ENCODE measurements around the gene NFATC3. TPM values are rescaled to one million over a fixed set of nuclear protein-coding genes. Genes with fewer than 3 reads are reported as not detected.
A peak's percentile ranks its signal among the peaks of the same experiment; 100 is the strongest.
"Not testable (repeated sequence)": the region's sequence is repeated elsewhere in the genome, so short reads cannot be mapped to it uniquely, and the experiment has no call there.

NFATC3 gene
- total RNA-seq, 1 experiment from 2014 or later, result 33.0 TPM

DNA sequence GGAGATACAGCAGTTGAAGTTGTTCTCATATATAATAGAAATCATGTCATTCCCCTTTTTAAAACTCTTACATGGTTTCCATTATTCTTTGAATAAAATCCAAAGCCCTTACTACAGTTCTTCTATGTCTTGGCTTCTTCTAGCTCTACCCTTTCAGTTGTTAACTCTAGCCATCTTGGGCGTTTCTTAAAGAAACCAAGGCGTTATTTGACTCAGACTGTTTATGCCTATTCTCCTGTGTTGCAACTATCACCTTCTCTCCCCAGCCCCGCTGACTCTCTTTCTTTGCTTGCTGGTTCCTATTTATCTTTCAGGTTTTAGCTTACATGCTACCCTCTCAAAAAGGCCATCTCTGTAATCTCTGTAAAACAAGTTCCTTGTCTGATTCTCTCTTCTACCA lies 32.7 kb downstream of the NFATC3 start:
- Histone ChIP-seq H3K4me1 (ENCODE audit: insufficient read depth, low read length) (no peaks in the 10 kb centered on the region; the same call in 1 of the 2 replicates), H3K79me1 (ENCODE audit: insufficient read depth, low read depth, low read length, poor library complexity, severe bottlenecking) (peaks cover 7% of the 10 kb centered on the region), H3K18ac (ENCODE audit: insufficient read length, low read depth, low read length) (no peak overlapping the region), H4K5ac (ENCODE audit: insufficient read length, low read depth, low read length) (no peak overlapping the region), H4K91ac (ENCODE audit: insufficient read length, low read depth, low read length) (no peak overlapping the region), H3K14ac (ENCODE audit: insufficient read depth, low read length) (no peak overlapping the region), H3K27ac (ENCODE audit: insufficient read length, low read depth, low read length) (no peak overlapping the region), H3K23ac (ENCODE audit: insufficient read length, low read depth, low read length) (no peak overlapping the region), H4K20me1 (ENCODE audit: control insufficient read depth, insufficient read depth, insufficient read length) (no peaks in the 10 kb centered on the region), H3K56ac (ENCODE audit: insufficient read length, low read depth, low read length) (no peak overlapping the region), H3K27me3 (ENCODE audit: insufficient read depth, low read length) (no peaks in the 10 kb centered on the region; the same call in 1 of the 2 replicates), H2BK15ac (ENCODE audit: low read depth, low read length) (no peak overlapping the region), H2BK12ac (ENCODE audit: insufficient read length, low read depth, low read length) (no peak overlapping the region), H3T11ph (ENCODE audit: low read length) (no peak overlapping the region), H2BK120ac (ENCODE audit: low read depth, low read length, poor library complexity, severe bottlenecking) (no peak overlapping the region), H2AFZ (ENCODE audit: low read length) (no peak overlapping the region), H2BK20ac (ENCODE audit: low read depth, low read length, poor library complexity, severe bottlenecking) (no peak overlapping the region), H3K9me3 (ENCODE audit: control insufficient read depth, low read depth, low read length) (no peaks in the 10 kb centered on the region), H4K8ac (replicated peaks; ENCODE audit: insufficient read length, low read depth, low read length) (no peak overlapping the region), H2AK5ac (ENCODE audit: insufficient read length, low read length) (no peak overlapping the region), H3K23me2 (ENCODE audit: insufficient read length, low read depth, low read length, poor library complexity, severe bottlenecking) (no peaks in the 10 kb centered on the region), H3K79me2 (ENCODE audit: insufficient read depth, low read length) (peaks cover 8% of the 10 kb centered on the region; the same call in 1 of the 2 replicates), H3K9ac (ENCODE audit: extremely low read depth, insufficient read length, low read length) (no peak overlapping the region), H3K4me2 (ENCODE audit: insufficient read depth, insufficient read length, low read length) (no peak overlapping the region), H3K4ac (ENCODE audit: low read depth, low read length) (no peak overlapping the region), H2BK5ac (ENCODE audit: insufficient read length, low read length) (no peak overlapping the region)
- Mint-ChIP-seq H3K27me3 (ENCODE audit: low read depth) (no peaks in the 10 kb centered on the region), H3K36me3 (ENCODE audit: insufficient read depth in 1 of 3, low read depth in 3 of 3) (peaks cover 0 to 4% (median 2%) of the 10 kb centered on the region in 3 experiments; a peak in 2 of 7 replicates), H3K27ac (peak overlapping the region in 2 of 3 experiments; percentile 14 to 21; a peak in 2 of 7 replicates), H3K4me1 (no peaks in the 10 kb centered on the region; a peak in 2 of 4 replicates), H3K9me3 (no peaks in the 10 kb centered on the region; a peak in 1 of 5 replicates), H3K4me3 (no peak overlapping the region)
- WGBS (ENCODE audit: extremely low coverage, insufficient read length, low lambda C conversion rate), result no CpG with 5 or more reads among the region's 3 CpGs
- DNase-seq, result no peak
- TF ChIP-seq, protein P1, sequence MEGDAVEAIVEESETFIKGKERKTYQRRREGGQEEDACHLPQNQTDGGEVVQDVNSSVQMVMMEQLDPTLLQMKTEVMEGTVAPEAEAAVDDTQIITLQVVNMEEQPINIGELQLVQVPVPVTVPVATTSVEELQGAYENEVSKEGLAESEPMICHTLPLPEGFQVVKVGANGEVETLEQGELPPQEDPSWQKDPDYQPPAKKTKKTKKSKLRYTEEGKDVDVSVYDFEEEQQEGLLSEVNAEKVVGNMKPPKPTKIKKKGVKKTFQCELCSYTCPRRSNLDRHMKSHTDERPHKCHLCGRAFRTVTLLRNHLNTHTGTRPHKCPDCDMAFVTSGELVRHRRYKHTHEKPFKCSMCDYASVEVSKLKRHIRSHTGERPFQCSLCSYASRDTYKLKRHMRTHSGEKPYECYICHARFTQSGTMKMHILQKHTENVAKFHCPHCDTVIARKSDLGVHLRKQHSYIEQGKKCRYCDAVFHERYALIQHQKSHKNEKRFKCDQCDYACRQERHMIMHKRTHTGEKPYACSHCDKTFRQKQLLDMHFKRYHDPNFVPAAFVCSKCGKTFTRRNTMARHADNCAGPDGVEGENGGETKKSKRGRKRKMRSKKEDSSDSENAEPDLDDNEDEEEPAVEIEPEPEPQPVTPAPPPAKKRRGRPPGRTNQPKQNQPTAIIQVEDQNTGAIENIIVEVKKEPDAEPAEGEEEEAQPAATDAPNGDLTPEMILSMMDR (conservative IDR thresholded peaks at IDR 0.05), result no peak

GRCh38 chr16:68118954-68119353 lies 33.8 kb downstream of the NFATC3 start:
- not testable (repeated sequence) for H3K14ac ChIP-seq (ENCODE audit: insufficient read depth, low read length); H3K4me2 ChIP-seq (ENCODE audit: insufficient read depth, insufficient read length, low read length); H3K9me3 ChIP-seq (ENCODE audit: control insufficient read depth, low read depth, low read length); H3K56ac ChIP-seq (ENCODE audit: insufficient read length, low read depth, low read length); H2AFZ ChIP-seq (ENCODE audit: low read length); H3K4ac ChIP-seq (ENCODE audit: low read depth, low read length); H4K20me1 ChIP-seq (ENCODE audit: control insufficient read depth, insufficient read depth, insufficient read length); H2AK5ac ChIP-seq (ENCODE audit: insufficient read length, low read length); H3K23me2 ChIP-seq (ENCODE audit: insufficient read length, low read depth, low read length, poor library complexity, severe bottlenecking); H3K27me3 Mint-ChIP-seq (ENCODE audit: low read depth); H3K27ac ChIP-seq (ENCODE audit: insufficient read length, low read depth, low read length); H2BK15ac ChIP-seq (ENCODE audit: low read depth, low read length); H3K18ac ChIP-seq (ENCODE audit: insufficient read length, low read depth, low read length); H3T11ph ChIP-seq (ENCODE audit: low read length); H3K79me1 ChIP-seq (ENCODE audit: insufficient read depth, low read depth, low read length, poor library complexity, severe bottlenecking); H3K9ac ChIP-seq (ENCODE audit: extremely low read depth, insufficient read length, low read length); H3K9me3 Mint-ChIP-seq; H3K36me3 Mint-ChIP-seq (ENCODE audit: insufficient read depth in 1 of 3, low read depth in 3 of 3); H3K4me1 Mint-ChIP-seq; H3K4me1 ChIP-seq (ENCODE audit: insufficient read depth, low read length); H4K8ac ChIP-seq (replicated peaks; ENCODE audit: insufficient read length, low read depth, low read length); H2BK12ac ChIP-seq (ENCODE audit: insufficient read length, low read depth, low read length); H4K91ac ChIP-seq (ENCODE audit: insufficient read length, low read depth, low read length); H3K79me2 ChIP-seq (ENCODE audit: insufficient read depth, low read length); H4K5ac ChIP-seq (ENCODE audit: insufficient read length, low read depth, low read length); H3K23ac ChIP-seq (ENCODE audit: insufficient read length, low read depth, low read length); H3K27me3 ChIP-seq (ENCODE audit: insufficient read depth, low read length); H3K4me3 Mint-ChIP-seq; DNase-seq; H2BK20ac ChIP-seq (ENCODE audit: low read depth, low read length, poor library complexity, severe bottlenecking); H2BK5ac ChIP-seq (ENCODE audit: insufficient read length, low read length); H3K27ac Mint-ChIP-seq; H2BK120ac ChIP-seq (ENCODE audit: low read depth, low read length, poor library complexity, severe bottlenecking)
- no CpG with 5 or more reads among the region's 13 CpGs for WGBS (ENCODE audit: extremely low coverage, insufficient read length, low lambda C conversion rate)
